HG02798 (cell line): ENCODE data around the gene SAMSN1.

Experiments
- ATAC-seq: cut with Tn5 transposase; IDR thresholded peaks from one replicate; pipeline ENCODE4 v1.9.1; 2021; ENCODE audit warnings: mild to moderate bottlenecking; ENCODE audit not compliant: unreplicated experiment, poor library complexity

The SAMSN1 gene

DNA sequence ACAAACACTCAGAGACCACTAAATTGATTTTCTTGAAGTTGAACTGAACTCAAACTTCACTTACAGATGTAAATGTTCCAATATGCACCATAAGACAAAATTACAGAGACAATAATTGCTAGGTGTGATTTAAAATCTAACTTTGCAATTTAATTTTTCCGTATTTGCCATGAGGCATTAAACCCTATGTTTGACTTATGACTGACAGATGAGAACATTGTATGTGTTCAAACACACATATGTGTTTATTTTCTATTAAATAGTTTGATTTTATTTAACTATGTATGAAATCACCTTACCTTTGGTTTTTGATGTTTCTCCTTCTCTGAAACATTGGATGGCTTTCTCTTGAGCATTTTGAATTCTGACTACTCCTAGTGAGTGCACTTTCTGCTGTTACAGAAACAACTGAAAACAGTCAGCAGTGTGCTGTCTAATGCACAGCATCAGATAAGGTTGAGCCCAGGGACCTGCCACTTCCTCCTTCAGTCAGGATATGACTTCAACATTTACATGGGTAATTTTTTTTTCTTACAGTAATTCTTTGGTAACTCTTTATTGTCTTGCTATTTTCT, at the start of gene SAMSN1:
TSS of gene SAMSN1 (minus strand) at position 410 of the 575 bp plus-strand sequence. CDS start at position 356, 54 bp downstream.
- peak; percentile 90 for ATAC-seq

DNA sequence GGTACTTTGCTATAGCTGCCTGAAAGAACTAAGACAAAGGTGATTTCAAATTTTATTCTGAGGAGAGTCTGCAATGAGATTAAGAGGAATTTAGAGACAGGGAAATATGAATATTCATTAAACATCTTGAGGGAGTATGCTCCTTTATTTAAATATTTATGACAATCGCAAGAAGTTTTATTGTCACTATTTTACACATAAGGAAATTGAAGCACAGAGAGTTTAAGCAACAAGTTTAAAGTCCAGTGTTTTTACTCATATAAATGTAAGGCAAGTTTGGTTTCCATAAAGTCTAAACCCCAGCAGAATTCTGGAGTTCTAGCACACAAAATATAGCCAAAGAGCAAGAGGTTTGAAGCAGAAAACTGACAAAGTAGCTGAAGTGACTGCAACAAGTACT, 49.3 kb upstream of the SAMSN1 start:
- no peak for ATAC-seq

DNA sequence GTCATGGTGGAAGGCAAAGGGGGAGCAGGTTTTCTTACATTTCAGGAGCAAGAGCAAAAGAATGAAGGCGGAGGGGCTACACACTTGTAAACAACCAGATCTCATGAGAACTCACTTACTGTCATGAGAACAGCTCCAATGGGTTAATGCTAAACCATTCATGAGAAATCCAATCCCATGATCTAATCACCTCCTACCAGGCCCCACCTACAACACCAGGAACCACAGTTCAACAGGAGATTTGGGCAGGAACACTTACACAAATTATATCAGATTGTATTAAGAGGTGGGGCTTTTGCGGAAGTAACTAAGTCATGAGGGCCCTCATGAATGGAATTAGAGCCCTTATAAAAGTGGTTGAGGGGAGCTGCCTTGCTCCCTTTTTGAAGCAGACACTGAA, 48.9 kb upstream of the SAMSN1 start:
- no peak for ATAC-seq

DNA sequence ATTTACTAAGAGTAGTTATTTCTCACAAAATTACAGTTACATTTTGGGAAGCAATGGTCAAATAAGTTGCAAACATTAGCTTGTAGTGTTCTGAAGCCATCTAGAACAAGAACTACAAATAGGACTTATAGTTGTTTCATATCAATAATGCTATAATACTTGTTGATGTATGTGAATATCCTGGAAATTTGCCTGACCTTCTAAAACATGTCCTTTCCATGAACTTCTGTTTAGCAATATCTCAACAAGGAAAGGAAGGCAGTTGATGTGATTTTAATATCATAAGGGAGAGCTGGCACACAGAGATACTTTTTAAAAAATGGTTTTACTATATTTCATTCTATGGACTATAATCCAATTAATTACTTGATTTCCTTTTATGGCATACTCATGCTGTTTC, 47.1 kb upstream of the SAMSN1 start:
- ATAC-seq = no peak

DNA sequence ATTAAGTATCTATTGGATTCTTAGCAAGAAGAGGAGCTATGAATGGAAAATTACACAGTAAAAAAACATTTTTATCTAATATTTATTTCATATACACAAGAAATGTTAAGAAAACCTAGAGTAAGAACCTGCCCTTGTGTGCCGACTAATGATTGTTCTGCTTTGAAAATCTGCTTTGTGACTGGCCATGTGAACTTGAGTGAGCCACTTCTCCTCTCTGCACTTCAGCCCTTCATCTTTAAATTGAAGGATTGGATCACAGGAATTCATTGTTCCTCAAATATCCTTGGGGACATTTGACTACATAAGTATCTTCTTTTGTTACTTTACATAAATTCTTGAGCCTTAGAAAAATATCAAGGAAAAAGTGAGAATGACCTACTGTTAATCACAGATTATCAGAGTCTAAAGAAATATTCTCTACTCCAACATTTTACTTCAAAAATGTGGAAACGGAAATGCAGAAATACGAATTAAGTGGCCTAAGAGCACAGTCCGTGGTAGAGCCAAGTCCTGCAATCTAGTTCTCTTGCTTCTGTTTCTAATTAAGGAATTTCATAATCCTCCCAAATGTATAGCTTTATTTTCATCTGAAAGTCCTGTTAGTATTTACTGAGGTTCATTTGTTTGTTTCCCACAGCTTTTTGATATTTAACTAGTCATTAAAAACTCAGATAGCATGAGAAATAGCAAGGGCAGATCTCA, 46.3 kb upstream of the SAMSN1 start:
- ATAC-seq = no peak

DNA sequence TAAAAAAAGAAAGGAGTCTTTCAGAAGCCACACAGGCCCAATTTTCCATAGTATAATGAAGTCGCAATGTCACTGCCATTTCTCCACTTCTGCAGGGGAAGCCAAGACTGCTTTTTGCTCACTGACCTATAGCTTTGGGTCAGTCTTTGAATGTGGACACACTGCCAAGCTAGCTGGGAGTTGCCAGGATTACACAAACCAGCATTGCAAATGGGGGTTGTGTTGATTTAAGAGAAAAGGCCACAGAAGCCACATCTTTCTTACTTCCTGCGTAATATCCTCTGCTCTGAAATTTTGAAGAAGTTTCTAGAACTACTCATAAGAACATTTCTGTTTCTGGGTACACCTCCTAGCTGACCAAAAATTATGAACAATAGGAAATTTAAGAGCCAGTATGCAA, 45.8 kb upstream of the SAMSN1 start:
- no peak for ATAC-seq

DNA sequence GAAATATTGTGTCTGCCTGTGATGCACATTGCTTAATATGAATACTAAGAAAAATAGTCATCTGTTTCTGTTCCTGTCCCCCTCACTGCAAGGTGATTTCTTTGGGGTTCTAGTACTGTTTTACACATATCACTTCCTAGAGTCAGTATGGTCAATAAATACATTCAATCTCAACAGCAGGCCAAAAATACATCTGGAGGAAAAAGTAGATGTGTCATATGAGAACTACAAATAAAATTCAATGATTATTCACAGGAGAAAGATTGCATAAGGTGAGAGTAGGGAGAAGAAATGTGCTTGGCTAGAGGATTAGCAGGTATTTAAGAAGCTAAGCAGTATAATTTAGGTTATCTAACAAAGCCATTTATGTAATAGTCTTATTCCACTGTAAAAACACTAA, 45.3 kb upstream of the SAMSN1 start:
- no peak for ATAC-seq

DNA sequence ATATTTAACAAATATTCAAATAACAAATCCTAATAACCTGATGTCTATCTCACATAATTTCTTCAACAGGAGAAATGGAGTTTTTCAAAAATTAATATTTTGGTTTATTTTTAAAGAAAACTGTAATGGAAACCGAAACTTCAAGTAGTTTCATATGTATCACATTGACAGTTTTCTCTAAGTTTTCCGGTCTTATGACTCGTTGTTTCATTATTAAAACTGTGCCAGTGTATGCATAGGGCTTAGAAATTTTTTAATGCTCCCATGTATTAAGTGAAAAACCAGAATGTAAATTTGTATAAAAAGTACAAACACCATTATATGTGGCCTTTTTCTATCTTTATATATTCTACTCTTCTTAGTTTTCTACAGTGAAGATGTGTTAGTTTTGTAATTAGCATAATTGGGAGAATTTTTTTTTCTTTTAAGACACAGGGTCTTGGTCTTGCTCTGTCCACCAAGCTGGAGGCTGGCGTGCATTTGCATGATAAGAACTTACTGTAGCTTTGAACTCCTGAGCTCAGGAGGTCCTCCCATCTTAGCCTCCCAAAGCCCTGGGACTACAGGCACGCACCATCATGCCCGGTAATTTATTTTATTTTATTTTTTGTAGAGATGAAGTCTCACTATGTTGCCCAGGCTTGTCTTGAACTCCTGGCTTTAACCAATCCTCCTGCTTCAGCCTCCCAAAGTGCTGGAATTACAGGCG, 43.9 kb upstream of the SAMSN1 start:
- peak; percentile 91 for ATAC-seq

DNA sequence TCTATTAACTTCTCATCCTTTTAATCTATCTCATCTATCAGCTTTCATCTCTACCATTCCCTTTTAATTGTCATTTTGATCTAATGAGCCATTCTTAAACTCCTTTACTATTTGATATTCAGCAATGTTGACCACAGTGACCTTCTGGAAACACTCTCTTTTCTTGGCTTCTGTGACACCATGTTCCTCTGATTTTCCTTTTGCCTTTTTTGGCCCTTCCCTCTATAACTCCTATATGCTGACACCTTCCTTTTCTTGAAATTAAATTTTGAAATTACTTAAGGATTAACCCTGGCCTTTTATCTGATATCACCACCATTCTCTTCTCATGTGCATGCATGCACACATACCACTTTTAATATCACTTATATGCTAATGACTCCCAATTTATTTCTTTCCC, 41.2 kb upstream of the SAMSN1 start:
- ATAC-seq = no peak

DNA sequence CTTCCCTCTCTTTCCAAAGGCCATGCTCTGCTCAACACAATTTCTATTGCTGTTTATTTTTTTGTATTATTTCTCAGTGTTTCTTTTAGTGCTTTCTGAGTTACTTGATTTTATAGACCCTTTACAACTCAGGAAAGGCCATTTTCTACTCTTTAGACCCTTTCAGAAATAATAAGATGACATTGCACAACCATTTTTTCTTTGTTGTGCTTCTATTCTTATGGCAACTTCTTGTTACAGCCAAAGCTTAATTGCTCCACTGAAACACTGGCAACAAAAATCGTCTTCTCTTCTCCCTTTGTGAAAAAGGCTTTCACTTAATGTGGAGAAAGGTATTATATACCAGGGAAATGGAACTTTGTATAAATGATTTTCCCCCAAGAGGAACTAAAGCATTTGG, 39.0 kb upstream of the SAMSN1 start:
- ATAC-seq = no peak

DNA sequence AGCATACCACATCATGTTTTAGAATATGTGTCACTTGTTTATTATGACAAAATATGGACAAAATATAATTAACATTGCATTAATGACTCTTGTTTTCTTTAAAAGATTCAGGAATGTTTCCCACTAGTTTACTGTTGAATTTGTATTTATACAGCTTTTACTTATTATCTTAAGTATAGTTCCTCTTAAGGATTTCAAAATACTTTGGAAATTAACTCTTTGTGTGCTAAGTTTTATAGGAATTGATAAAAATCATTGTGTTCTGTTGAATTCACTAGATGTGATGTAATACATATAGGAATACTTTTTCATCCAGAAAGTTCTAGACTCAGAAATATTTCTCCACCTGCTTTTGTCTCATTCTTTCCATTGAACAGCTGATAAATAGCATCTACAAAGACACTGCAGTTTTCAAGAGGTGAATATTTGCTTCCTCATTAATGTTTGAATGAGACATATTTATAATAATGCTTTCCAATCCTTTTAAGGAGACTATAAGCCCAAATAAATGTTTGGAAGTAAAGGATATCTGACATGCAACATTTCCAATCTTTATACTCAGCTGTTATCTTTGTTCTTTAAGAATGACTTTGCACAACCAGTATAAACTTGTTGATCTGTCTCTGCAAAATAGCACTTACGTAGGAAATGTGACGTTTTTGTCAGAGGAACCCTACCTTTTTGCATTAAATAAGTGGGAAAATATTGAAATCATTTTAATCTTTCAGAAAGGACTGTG, 38.4 kb upstream of the SAMSN1 start:
- no peak for ATAC-seq

DNA sequence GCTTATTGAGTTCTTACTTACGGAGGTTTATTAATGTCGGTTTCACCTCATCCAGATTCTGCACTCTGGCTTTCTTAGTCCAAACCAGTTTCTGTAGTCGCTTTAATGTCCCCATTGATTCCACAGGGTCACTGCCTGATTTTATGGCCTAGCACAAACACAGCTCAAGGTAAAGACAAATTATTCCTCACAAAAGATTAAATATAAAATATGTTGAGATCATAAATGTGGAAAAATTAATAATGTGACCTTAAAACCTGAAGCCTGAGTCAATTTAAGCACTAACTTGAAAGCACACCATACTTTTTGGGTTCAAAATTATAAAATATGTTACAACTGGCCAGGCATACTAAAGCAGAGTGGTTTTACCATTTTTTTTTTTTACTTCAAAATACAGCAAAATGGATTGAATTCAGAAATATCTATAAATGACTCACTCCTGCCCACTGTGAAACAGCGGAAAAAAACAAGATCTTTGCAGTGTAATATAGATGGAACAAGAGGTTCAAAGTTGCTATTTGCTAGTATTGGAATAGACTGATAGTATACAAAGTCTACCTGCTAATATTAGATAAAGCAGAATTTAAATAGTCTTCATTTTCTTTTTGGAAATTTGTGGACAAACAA, 37.6 kb upstream of the SAMSN1 start:
- no peak for ATAC-seq

DNA sequence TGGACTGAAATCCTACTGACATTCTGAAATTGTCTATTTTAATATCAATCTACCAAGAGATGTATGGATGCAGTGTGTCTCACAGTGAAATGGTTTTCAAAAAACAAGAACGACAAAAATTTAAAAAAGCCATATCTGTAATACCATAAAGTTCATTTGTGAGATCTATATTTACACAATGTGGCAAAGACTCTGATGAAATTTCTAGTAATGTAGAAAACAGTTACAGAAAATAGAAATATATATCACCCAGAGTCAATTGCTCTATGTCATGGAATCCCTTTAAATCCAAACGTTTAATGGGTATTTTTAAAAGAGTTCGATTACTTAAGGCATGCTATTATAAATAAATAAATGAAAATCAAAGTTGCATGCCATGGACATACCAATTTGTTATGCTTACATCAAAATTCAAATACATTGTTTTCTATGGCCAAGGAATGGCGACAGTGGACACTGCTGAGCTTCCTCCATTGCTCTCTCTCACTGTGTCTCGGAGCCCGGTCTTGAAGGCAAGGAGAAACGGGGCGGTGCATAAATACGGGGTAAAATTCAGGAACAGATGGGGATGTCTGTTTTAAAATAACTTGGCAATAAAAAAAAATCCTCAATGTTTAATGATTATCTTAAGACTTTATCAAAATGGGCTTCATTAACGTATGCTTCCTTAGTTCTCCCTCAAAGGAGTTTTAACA, 37.0 kb upstream of the SAMSN1 start:
- ATAC-seq = no peak

DNA sequence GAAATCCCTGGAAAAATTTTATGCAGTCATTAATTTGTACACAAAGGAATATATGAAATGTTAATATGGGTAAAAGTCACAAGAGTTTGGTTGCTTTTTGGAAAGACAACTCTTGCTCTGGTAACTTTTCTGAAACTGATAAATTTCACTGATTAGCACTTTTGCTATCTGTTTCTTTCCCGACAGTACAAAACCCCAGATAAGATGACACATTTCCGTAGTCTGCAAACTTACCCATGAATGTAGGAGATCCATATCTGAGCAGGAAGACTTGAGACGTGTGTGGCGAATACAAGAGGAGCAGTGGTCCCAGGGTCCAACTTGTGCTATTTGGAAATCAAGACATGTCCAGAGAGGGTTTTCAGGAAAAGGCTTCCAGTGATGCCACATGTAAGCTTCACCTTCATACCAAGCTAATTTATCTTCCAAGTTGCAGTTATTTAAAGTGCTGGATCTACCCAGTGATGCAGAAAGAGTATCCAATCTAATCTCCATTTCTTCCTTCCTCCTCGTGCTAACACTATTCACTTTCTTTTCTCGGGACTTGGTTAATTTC, 35.9 kb upstream of the SAMSN1 start:
- no peak for ATAC-seq

DNA sequence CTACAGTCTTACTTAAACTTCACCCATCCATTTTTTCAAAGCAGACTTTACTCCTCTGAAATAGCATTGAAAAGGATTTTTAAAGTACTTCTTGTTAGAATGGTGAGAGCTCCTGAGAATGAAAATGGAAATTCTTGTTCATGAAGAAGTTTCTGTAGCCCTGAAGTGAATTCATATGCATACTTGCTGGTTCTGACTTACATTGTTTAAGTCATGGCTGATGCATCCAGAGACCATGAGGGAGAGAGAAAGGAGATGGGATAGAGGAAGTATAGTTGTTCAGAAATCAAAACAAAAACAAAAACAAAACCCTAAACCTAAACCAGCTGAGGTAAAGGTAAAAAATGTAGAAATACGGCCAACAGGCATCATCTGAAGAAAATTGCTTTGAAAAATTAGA, 27.1 kb upstream of the SAMSN1 start:
- no peak for ATAC-seq

DNA sequence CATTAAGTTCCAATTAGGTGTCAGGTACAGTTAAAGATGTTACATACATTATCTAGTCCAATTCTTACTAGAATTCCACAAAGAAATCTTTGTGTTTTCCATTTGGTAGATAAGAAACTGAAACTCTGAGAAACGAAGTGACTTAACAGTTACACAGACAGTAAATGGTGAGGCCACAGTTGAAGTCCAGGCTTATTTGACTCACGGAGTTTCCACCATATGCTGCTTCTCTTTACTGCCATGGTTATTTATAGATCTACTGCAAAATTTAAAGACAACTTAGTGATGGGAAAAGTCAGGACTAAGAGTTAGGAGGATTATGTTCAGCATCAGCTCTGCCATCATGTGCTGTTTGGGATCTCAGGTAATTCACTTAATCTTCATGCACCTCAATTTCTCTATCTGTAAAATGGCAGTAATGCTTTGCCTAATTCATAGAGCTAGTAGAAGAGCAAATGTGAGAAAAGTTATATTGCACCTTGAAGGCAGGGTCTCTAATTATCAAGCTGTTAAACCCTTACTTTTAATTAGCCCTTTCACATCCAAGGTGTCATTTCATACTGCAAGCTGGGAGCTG, 26.2 kb upstream of the SAMSN1 start:
- ATAC-seq = no peak

DNA sequence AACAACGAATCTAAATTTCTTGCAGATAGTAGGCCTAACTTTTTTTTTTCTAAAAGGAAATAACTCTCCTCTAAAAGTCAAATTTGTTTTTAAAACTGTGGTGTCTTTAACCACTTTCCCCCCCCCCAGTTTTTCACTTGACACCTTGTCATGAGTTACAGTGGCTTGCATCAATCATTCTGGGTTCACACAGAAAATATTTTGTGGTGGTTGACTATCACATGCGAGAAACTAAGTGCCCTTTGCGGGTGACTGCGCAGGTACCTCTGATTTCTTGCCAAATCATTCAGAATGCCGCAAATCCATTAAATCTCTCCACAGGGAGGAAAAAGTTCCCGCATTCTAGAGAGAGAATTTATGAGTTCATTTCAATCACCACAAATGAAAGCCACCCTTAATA, 23.8 kb upstream of the SAMSN1 start:
- no peak for ATAC-seq

DNA sequence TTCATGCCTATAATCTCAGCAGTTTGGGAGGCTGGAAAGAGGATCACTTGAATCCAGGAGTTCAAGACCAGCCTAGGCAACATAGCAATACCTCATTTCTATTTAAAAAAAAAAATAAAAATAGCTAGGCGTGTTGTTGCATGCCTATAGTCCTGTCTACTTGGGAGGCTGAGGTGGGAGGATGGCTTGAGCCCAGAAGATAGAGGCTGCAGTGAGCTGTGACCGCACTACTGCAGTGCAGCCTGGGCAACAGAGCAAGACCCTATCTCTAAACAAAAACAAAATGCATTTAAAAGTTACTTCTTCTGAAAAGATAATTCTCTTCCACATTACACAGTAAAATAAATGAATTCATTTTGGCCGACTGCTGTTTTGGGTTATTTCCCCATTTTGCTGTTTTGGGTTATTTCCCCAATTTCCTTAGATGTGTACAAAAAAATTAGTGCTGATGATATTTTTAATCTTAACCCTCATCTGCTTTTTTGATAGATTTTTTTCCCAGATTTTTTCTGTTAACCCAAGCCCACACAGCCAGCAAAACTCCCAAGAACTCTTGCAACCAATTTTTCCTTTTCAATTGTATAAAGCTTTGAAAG, 23.0 kb upstream of the SAMSN1 start:
- no peak for ATAC-seq
